Chondrocyte (in vitro differentiated cells): ENCODE results near the gene TNFSF18. TPM values are rescaled to one million over a fixed set of nuclear protein-coding genes. Genes with fewer than 3 reads are reported as not detected.

ENCODE experiments used
- DNase-seq: peaks from one replicate; pipeline ENCODE4 v3.0.0; 2021; ENCODE audit warnings: mixed read lengths, low spot score
- H3K27ac Mint-ChIP-seq: one replicate; pipeline ENCODE4 v1.8.0; 2021; ENCODE audit warnings: mild to moderate bottlenecking, moderate library complexity, mixed read lengths; ENCODE audit not compliant: unreplicated experiment
- H3K27me3 Mint-ChIP-seq: 2 replicates; pipeline ENCODE4 v1.8.0; 2021; ENCODE audit warnings: low read depth, mixed read lengths
- H3K36me3 Mint-ChIP-seq: 2 replicates; pipeline ENCODE4 v1.8.0; 2021; ENCODE audit warnings: low read depth, mixed read lengths
- H3K4me1 Mint-ChIP-seq: 2 replicates; pipeline ENCODE4 v1.8.0; 2021; ENCODE audit warnings: low read depth, mild to moderate bottlenecking, mixed read lengths
- H3K4me3 Mint-ChIP-seq: one replicate; pipeline ENCODE4 v1.8.0; 2021; ENCODE audit warnings: mild to moderate bottlenecking, moderate library complexity, mixed read lengths; ENCODE audit not compliant: unreplicated experiment
- H3K9me3 Mint-ChIP-seq: 2 replicates; pipeline ENCODE4 v1.8.0; 2021; ENCODE audit warnings: low read depth, mixed read lengths
- total RNA-seq: library from RNA; stranded (reverse); gene quantifications from 3 replicates; pipeline ENCODE4 v1.2.1, GENCODE V29; 2021
- TF ChIP-seq, protein P1 (sequence below): fragments of 200-600 bp; sonication (generic); IDR thresholded peaks from 2 replicates; pipeline ENCODE4 v1.5.0; 2021; ENCODE audit warnings: antibody characterized with exemption, mild to moderate bottlenecking, moderate library complexity

TNFSF18 gene
- total RNA-seq, 1 donor from 2014 or later = not detected

DNA sequence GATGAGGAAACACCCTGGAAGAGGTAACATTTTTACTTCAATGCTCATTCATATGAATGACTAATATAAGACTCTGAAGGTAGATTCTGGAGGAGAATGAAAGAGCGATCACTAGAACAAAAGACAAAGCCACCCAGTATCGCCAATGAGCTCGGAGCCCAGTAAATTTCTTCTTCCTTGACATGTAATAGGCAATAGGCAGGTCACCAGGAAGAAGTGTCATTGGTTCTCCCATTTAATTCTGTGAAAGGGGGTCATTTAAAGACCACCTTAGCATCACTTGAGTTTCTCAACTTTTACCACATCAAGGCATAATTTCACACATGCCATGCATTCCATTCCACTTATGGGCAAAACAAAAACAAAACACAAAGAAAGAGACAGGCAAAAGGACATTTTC lies 7.9 kb downstream of the TNFSF18 start:
- no peak overlapping the region for H3K4me3 Mint-ChIP-seq
- no peaks in the 10 kb centered on the region for H3K36me3 Mint-ChIP-seq
- peaks cover 13% of the 10 kb centered on the region for H3K4me1 Mint-ChIP-seq
- no peaks in the 10 kb centered on the region for H3K27me3 Mint-ChIP-seq
- no peaks in the 10 kb centered on the region for H3K9me3 Mint-ChIP-seq
- H3K27ac Mint-ChIP-seq = no peak overlapping the region
- TF ChIP-seq, protein P1, sequence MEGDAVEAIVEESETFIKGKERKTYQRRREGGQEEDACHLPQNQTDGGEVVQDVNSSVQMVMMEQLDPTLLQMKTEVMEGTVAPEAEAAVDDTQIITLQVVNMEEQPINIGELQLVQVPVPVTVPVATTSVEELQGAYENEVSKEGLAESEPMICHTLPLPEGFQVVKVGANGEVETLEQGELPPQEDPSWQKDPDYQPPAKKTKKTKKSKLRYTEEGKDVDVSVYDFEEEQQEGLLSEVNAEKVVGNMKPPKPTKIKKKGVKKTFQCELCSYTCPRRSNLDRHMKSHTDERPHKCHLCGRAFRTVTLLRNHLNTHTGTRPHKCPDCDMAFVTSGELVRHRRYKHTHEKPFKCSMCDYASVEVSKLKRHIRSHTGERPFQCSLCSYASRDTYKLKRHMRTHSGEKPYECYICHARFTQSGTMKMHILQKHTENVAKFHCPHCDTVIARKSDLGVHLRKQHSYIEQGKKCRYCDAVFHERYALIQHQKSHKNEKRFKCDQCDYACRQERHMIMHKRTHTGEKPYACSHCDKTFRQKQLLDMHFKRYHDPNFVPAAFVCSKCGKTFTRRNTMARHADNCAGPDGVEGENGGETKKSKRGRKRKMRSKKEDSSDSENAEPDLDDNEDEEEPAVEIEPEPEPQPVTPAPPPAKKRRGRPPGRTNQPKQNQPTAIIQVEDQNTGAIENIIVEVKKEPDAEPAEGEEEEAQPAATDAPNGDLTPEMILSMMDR = no peak
- no peak for DNase-seq

DNA sequence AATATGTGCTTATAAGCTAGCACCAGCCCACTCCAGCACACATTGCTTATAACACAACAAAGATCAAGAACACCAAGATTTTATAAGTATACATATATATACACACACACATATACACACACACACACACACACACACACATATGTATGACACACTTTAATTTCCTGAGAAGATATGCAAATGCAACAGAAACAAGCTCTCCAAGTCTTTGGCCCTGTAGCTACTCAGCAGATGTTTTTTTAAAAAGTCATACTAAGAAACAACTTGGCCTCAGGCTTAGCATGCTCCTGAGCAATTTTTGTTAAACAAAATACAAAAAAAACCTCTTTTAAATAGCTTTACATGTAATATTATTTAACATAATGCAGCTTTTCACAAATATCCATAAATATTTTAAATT lies 11.1 kb downstream of the TNFSF18 start:
- Mint-ChIP-seq H3K27me3 (no peaks in the 10 kb centered on the region), H3K4me1 (peaks cover 13% of the 10 kb centered on the region), H3K4me3 (no peak overlapping the region), H3K27ac (no peak overlapping the region), H3K36me3 (no peaks in the 10 kb centered on the region), H3K9me3 (no peaks in the 10 kb centered on the region)
- no peak for DNase-seq
- TF ChIP-seq, protein P1 = no peak

DNA sequence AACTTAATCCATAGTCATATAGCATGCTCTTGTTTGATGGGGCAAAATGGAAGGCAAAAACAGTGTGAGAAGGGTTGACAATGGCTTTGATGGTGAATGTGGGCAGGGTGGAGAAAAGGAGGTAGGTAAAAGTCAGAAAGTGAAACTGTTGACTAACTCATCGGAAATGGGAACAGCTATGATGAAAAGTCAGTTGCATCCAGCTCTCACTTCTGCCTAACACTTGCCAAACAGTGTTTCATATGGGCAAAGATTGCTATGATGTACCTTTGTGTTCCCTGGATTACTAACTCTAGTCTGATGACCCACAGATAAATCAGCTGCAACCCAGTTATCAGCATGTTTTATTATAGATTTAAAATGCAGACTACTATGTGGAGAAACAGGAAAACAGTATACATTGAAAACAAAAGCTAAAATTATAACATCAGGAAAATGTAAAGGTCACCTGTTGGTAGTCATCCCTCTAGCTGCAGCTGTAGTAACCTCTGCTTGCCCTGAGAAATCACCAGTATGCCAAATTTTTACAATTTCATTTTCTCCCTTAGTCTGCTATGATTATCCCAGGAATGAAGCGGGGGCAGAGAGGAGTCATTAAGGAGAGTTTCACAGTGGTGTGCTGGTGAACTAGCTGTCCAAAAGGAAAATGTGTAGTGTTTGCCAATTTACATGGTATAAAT lies 11.7 kb downstream of the TNFSF18 start:
- no peaks in the 10 kb centered on the region for H3K36me3 Mint-ChIP-seq
- H3K4me3 Mint-ChIP-seq = no peak overlapping the region
- peaks cover 4% of the 10 kb centered on the region for H3K9me3 Mint-ChIP-seq
- H3K27me3 Mint-ChIP-seq = no peaks in the 10 kb centered on the region
- TF ChIP-seq, protein P1 = no peak
- no peak for DNase-seq
- H3K4me1 Mint-ChIP-seq = peaks cover 13% of the 10 kb centered on the region
- H3K27ac Mint-ChIP-seq = no peak overlapping the region

DNA sequence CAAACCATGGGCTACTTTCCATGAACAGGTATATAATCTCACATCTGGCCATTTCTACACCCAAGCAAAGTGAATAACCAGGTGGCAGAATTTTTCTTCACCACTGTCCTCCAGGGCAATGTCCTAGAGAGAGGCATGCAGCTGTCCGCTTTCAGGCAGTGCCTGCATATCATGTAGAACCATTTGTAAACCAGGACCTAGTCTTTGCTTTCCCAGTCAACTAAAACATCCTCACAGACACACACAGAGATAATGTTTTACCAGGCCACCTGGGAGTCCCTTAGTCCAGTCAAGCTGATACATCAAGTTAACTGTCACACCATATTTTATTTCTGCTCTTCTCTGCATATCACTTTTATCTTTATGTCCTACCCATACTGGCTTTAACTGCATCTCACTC lies 26.2 kb downstream of the TNFSF18 start:
- H3K9me3 Mint-ChIP-seq = peaks cover 13% of the 10 kb centered on the region
- no peak overlapping the region for H3K27ac Mint-ChIP-seq
- H3K36me3 Mint-ChIP-seq = peaks cover 1% of the 10 kb centered on the region
- TF ChIP-seq, protein P1 = no peak
- no peak overlapping the region for H3K4me3 Mint-ChIP-seq
- H3K27me3 Mint-ChIP-seq = no peaks in the 10 kb centered on the region
- H3K4me1 Mint-ChIP-seq = no peaks in the 10 kb centered on the region
- no peak for DNase-seq

DNA sequence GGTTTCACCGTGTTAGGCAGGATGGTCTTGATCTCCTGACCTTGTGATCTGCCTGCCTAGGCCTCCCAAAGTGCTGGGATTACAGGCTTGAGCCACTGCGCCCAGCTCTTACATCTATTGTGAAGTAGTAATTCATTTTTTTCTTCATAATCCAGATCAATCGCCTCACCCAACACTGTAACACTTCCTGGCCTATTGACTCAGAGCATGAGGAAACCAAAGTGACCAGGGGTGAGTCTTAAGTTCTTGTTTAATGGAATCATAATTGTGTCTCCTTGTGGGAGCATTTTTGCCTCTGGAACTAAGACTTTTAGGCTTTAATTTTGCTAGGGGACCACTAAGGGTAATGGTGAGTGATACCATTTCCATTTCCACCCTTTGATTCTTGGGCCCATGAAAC lies 27.4 kb downstream of the TNFSF18 start:
- Mint-ChIP-seq H3K4me1 (no peaks in the 10 kb centered on the region), H3K9me3 (peaks cover 13% of the 10 kb centered on the region), H3K4me3 (no peak overlapping the region), H3K36me3 (peaks cover 1% of the 10 kb centered on the region), H3K27ac (no peak overlapping the region), H3K27me3 (no peaks in the 10 kb centered on the region)
- no peak for DNase-seq
- TF ChIP-seq, protein P1 = no peak
